Endothelial cell of umbilical vein (primary cell): ENCODE results near the gene COQ6.
"Not testable (repeated sequence)": the region's sequence is repeated elsewhere in the genome, so short reads cannot be mapped to it uniquely, and the experiment has no call there.

Source experiments
- GATA2 ChIP-seq: IDR thresholded peaks from 2 replicates; pipeline ENCODE4 v1.7.0; 2011; ENCODE audit warnings: low read depth, mild to moderate bottlenecking, moderate library complexity, mixed read lengths, low read length; ENCODE audit not compliant: insufficient read length, insufficient read depth
- JUN ChIP-seq: IDR thresholded peaks from 2 replicates; pipeline ENCODE4 v1.6.1; 2011; ENCODE audit warnings: borderline replicate concordance, low read depth; ENCODE audit not compliant: insufficient read length, insufficient read depth
- MYC ChIP-seq: IDR thresholded peaks from one replicate; pipeline ENCODE4 v1.6.1; 2011; ENCODE audit warnings: mild to moderate bottlenecking, low read depth, low read length
- POLR2A ChIP-seq: IDR thresholded peaks from 2 replicates; pipeline ENCODE4 v1.6.1; 2012; ENCODE audit warnings: low read depth, mild to moderate bottlenecking, control low read depth, low read length
- POLR2AphosphoS5 ChIP-seq: IDR thresholded peaks from 2 replicates; pipeline ENCODE4 v1.6.1; 2012; ENCODE audit warnings: low read depth, mild to moderate bottlenecking, control low read depth, low read length, moderate library complexity; ENCODE audit not compliant: insufficient read depth
- TF ChIP-seq, protein P1 (sequence below), 2 donors: IDR thresholded peaks; 1 replicate in 1 of 2; 2 replicates in 1 of 2; pipeline ENCODE4 v1.5.1; 2011; ENCODE audit warnings: low read length in 2 of 2, mild to moderate bottlenecking in 2 of 2, moderate library complexity in 2 of 2, control low read depth in 1 of 2, inconsistent platforms in 1 of 2, low read depth in 1 of 2; ENCODE audit not compliant: insufficient read depth in 1 of 2; ENCODE audit errors: extremely low read depth in 1 of 2

DNA sequence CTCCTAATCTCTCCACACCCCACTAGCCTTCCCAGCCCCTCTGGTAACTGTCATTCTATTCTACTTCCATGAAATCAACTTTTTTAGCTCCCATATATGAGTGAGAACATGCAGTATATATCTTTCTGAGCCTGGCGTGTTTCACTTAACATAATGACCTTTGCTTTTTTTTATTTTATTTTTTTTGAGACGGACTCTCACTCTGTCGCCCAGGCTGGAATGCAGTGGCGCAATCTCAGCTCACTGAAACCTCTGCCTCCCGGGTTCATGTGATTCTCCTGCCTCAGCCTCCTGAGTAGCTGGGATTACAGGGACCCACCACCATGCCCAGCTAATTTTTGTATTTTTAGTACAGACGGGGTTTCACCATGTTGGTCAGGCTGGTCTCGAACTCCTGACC lies 38.6 kb downstream of the COQ6 start:
- not testable (repeated sequence) for TF ChIP-seq GATA2, POLR2AphosphoS5, POLR2A, JUN, MYC
- TF ChIP-seq, protein P1, sequence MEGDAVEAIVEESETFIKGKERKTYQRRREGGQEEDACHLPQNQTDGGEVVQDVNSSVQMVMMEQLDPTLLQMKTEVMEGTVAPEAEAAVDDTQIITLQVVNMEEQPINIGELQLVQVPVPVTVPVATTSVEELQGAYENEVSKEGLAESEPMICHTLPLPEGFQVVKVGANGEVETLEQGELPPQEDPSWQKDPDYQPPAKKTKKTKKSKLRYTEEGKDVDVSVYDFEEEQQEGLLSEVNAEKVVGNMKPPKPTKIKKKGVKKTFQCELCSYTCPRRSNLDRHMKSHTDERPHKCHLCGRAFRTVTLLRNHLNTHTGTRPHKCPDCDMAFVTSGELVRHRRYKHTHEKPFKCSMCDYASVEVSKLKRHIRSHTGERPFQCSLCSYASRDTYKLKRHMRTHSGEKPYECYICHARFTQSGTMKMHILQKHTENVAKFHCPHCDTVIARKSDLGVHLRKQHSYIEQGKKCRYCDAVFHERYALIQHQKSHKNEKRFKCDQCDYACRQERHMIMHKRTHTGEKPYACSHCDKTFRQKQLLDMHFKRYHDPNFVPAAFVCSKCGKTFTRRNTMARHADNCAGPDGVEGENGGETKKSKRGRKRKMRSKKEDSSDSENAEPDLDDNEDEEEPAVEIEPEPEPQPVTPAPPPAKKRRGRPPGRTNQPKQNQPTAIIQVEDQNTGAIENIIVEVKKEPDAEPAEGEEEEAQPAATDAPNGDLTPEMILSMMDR (IDR thresholded peaks at IDR 0.05; ENCODE audit: extremely low read depth in 1 of 2, insufficient read depth in 1 of 2, low read depth in 1 of 2, low read length in 2 of 2) = not testable (repeated sequence)
